DOHH2 (cell line): ENCODE measurements around the gene VTI1A.

Source experiments
- CTCF ChIP-seq: fragments of 200-600 bp; sonication (generic); IDR thresholded peaks from one replicate; pipeline ENCODE4 v1.5.1; 2014; ENCODE audit warnings: antibody characterized with exemption, mild to moderate bottlenecking, low read depth, low read length; ENCODE audit not compliant: poor library complexity, severe bottlenecking
- EZH2phosphoT487 ChIP-seq: fragments of 200-600 bp; sonication (generic); IDR thresholded peaks from 2 replicates; pipeline ENCODE4 v1.6.1; 2017; ENCODE audit warnings: borderline replicate concordance, mild to moderate bottlenecking, antibody characterized with exemption, low read length, moderate library complexity, mixed read lengths

GRCh38 chr10:112774798-112775197 lies 327.8 kb downstream of the VTI1A start:
- no peak for TF ChIP-seq CTCF
- no peak for TF ChIP-seq EZH2phosphoT487
